Activated B cell treated with CpG ODN at 0.5 μM for 24 hours (primary cell): ENCODE measurements around the gene RNF187. TPM values are rescaled to one million over a fixed set of nuclear protein-coding genes. Genes with fewer than 3 reads are reported as not detected.
"Not testable (repeated sequence)": the region's sequence is repeated elsewhere in the genome, so short reads cannot be mapped to it uniquely, and the experiment has no call there.

Experiments
- ATAC-seq: fragments of 200-7000 bp; cut with Tn5 transposase; one replicate; pipeline ENCODE4 v1.10.0; 2021; ENCODE audit warnings: low read depth, mild to moderate bottlenecking, moderate library complexity
- CTCF ChIA-PET: fragments of 350-600 bp; sonication (Branson Sonifier 250); formaldehyde crosslinking; loops from one replicate; lab custom pipeline; 2021; ENCODE audit warnings: antibody characterized with exemption; lab: Charles Lee
- POLR2A ChIA-PET: fragments of 350-600 bp; sonication (Branson Sonifier 250); formaldehyde crosslinking; loops from one replicate; lab custom pipeline; 2021; ENCODE audit warnings: antibody characterized with exemption; lab: Charles Lee
- DNase-seq: peaks from one replicate; pipeline ENCODE4 v3.0.0; 2022
- H3K27ac Mint-ChIP-seq: one replicate; pipeline ENCODE4 v1.8.0; 2020; ENCODE audit warnings: mixed read lengths
- H3K27me3 Mint-ChIP-seq: one replicate; pipeline ENCODE4 v1.8.0; 2021; ENCODE audit warnings: mixed read lengths
- H3K36me3 Mint-ChIP-seq: one replicate; pipeline ENCODE4 v1.8.0; 2021; ENCODE audit warnings: low read depth, mixed read lengths
- H3K4me1 Mint-ChIP-seq: one replicate; pipeline ENCODE4 v1.8.0; 2021; ENCODE audit warnings: mixed read lengths
- H3K4me3 Mint-ChIP-seq: one replicate; pipeline ENCODE4 v1.8.0; 2020; ENCODE audit warnings: mild to moderate bottlenecking, mixed read lengths
- H3K9me3 Mint-ChIP-seq: one replicate; pipeline ENCODE4 v1.8.0; 2020; ENCODE audit warnings: mixed read lengths
- intact Hi-C: fragments of 100-400 bp; cut with micrococcal nuclease; formaldehyde crosslinking; loops from one replicate; pipeline ENCODE4 v1.15.1; 2024
- total RNA-seq: library from RNA; stranded (reverse); gene quantifications from 2 replicates; pipeline ENCODE4 v1.2.3, GENCODE V29; 2022
- TF ChIP-seq, protein P1 (sequence below): fragments of 200-600 bp; IDR thresholded peaks from one replicate; pipeline ENCODE4 v1.8.0; 2022; ENCODE audit warnings: antibody characterized with exemption, mild to moderate bottlenecking

The RNF187 gene
- total RNA-seq, 1 donor from 2014 or later = 64.0 TPM

- peaks cover 5% of the 10 kb centered on the region for H3K27me3 Mint-ChIP-seq
- peak overlapping the region; percentile 84 for H3K27ac Mint-ChIP-seq
- ChIA-PET CTCF (interaction anchor here (0.9 to 3.6 kb wide), 5 partner anchors 13 to 729 kb away, joined by 4 to 29 read pairs (median 7); no protein-coding TSS in a partner anchor), POLR2A (interaction anchor here (1.1 to 2.5 kb wide), 5 partner anchors 13 to 936 kb away, joined by 3 to 35 read pairs (median 5); partner anchors contain the start of genes GUK1, IBA57, RNF187 and ZNF678)
- peak overlapping the region; percentile 77 for H3K4me3 Mint-ChIP-seq
- ATAC-seq (peak; percentile 38), DNase-seq (no peak)
- intact Hi-C loops = loop anchor here (2.0 to 5.0 kb wide), 6 partner anchors 43 to 1018 kb away; partner anchors contain the start of gene TRIM11
- peaks cover 25% of the 10 kb centered on the region for H3K36me3 Mint-ChIP-seq
- TF ChIP-seq, protein P1, sequence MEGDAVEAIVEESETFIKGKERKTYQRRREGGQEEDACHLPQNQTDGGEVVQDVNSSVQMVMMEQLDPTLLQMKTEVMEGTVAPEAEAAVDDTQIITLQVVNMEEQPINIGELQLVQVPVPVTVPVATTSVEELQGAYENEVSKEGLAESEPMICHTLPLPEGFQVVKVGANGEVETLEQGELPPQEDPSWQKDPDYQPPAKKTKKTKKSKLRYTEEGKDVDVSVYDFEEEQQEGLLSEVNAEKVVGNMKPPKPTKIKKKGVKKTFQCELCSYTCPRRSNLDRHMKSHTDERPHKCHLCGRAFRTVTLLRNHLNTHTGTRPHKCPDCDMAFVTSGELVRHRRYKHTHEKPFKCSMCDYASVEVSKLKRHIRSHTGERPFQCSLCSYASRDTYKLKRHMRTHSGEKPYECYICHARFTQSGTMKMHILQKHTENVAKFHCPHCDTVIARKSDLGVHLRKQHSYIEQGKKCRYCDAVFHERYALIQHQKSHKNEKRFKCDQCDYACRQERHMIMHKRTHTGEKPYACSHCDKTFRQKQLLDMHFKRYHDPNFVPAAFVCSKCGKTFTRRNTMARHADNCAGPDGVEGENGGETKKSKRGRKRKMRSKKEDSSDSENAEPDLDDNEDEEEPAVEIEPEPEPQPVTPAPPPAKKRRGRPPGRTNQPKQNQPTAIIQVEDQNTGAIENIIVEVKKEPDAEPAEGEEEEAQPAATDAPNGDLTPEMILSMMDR = no peak
- peaks cover 17% of the 10 kb centered on the region for H3K4me1 Mint-ChIP-seq
- H3K9me3 Mint-ChIP-seq = no peaks in the 10 kb centered on the region
These were observed 13.1 kb downstream of the RNF187 start for GRCh38 chr1:228500143-228500734.

- ChIA-PET POLR2A (interaction anchor here (0.5 to 2.5 kb wide), 7 partner anchors 8 to 1726 kb away, joined by 3 to 35 read pairs (median 5); partner anchors contain the start of genes IBA57, RNF187 and ZNF678), CTCF (interaction anchor here (0.7 to 3.6 kb wide), 7 partner anchors 12 to 728 kb away, joined by 3 to 29 read pairs (median 4); no protein-coding TSS in a partner anchor)
- Mint-ChIP-seq H3K4me1 (peaks cover 17% of the 10 kb centered on the region), H3K27ac (peak overlapping the region; percentile 84), H3K4me3 (peak overlapping the region; percentile 77), H3K36me3 (peaks cover 17% of the 10 kb centered on the region), H3K9me3 (no peaks in the 10 kb centered on the region), H3K27me3 (peaks cover 9% of the 10 kb centered on the region)
- TF ChIP-seq, protein P1 = peak; percentile 91
- intact Hi-C loops = loop anchor here (1.0 to 5.0 kb wide), 9 partner anchors 14 to 1019 kb away; partner anchors contain the start of genes RNF187 and TRIM11
- peak; percentile 72 for DNase-seq
- peak; percentile 96 for ATAC-seq
These were observed 14.0 kb downstream of the RNF187 start for GRCh38 chr1:228500901-228501871.

DNA sequence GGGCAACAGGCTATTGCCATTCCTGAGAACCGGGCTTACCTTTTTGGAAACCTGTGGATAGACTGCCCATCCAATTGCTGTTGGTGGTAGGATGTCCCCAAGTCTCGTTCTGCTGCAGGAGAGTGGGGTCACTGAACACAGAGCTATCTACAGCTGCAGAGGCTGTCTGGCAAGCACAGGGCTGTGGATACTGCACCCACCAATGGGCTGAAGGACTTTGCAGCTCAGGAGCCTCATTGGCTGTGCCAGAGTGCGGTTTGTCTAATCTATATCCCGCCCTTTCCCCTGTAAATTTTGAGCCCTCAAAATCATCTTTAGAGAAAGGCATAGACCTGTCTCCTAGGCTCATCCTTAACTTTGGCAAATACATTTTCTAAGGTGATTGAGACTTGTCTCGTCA, 15.3 kb downstream of the RNF187 start:
- ATAC-seq (no peak), DNase-seq (no peak)
- intact Hi-C loops = loop anchor here (5.0 kb wide), 4 partner anchors 95 to 1020 kb away; partner anchors contain the start of gene TRIM11
- POLR2A ChIA-PET = no interaction called here
- no peak overlapping the region for H3K4me3 Mint-ChIP-seq
- peaks cover 5% of the 10 kb centered on the region for H3K36me3 Mint-ChIP-seq
- peaks cover 15% of the 10 kb centered on the region for H3K27me3 Mint-ChIP-seq
- CTCF ChIA-PET = interaction anchor here (3.6 kb wide), 1 partner anchor 11 kb away, joined by 29 read pairs; no protein-coding TSS in a partner anchor
- TF ChIP-seq, protein P1 = no peak
- peaks cover 17% of the 10 kb centered on the region for H3K4me1 Mint-ChIP-seq
- no peaks in the 10 kb centered on the region for H3K9me3 Mint-ChIP-seq
- no peak overlapping the region for H3K27ac Mint-ChIP-seq

GRCh38 chr1:228505944-228506343, 18.8 kb downstream of the RNF187 start:
- peaks cover 15% of the 10 kb centered on the region for H3K27me3 Mint-ChIP-seq
- H3K36me3 Mint-ChIP-seq, intact Hi-C loops, H3K27ac Mint-ChIP-seq, H3K4me3 Mint-ChIP-seq, H3K9me3 Mint-ChIP-seq, DNase-seq, H3K4me1 Mint-ChIP-seq, CTCF ChIA-PET, POLR2A ChIA-PET, ATAC-seq: not testable (repeated sequence)

DNA sequence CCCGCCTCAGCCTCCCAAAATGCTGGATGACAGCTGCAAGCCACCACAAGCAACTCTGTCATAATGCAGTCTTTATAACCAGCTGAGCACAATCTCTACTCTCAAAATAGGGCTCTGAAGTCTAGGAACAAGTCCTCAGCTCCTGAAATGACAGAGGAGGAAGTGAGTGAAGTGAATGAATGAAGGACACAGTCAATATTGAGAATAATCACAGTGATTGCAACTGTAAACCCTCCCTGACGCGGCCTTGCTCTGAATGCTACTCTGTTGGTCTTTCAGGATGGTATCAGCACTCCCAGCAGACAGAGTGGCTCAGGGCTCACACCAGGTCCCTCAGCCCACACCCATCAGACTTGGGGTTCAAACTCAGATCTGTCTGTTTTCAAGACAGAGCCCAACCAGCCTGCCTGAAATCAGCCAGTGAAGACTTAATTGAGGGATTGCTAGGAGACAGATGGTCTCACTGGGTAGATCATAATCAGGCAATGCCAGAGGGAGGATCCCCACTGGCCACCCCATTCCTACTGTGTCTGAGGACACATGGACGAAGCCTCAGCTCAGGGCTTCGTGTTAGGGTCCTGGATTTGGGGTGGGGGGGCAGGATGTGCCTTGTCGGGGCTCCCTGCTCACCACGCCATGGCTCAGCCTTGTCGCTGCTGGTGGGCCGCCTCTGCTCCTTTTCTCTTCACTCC, 20.9 kb downstream of the RNF187 start:
- intact Hi-C loops = no loop called here

More for the DNA sequence above, 20.9 kb downstream of the RNF187 start:
- ChIA-PET POLR2A (no interaction called here), CTCF (no interaction called here)
- Mint-ChIP-seq H3K36me3 (no peaks in the 10 kb centered on the region), H3K9me3 (no peaks in the 10 kb centered on the region), H3K4me3 (no peak overlapping the region), H3K27me3 (peaks cover 18% of the 10 kb centered on the region), H3K27ac (no peak overlapping the region), H3K4me1 (no peaks in the 10 kb centered on the region)
- TF ChIP-seq, protein P1 = no peak
- no peak for ATAC-seq
- DNase-seq = no peak
